DOHH2 (cell line): ENCODE data around the gene PDE4B.

Experiments
- H3F3A ChIP-seq: fragments of 200-600 bp; sonication (generic), shearing (Covaris generic); 2 replicates; pipeline ENCODE4 v1.6.0; 2016; ENCODE audit warnings: antibody characterized with exemption, mild to moderate bottlenecking; ENCODE audit not compliant: control insufficient read depth, insufficient read depth
- H3K27ac ChIP-seq: fragments of 200-600 bp; sonication (generic); 2 replicates; pipeline ENCODE4 v1.5.1; 2014; ENCODE audit warnings: low read depth, mild to moderate bottlenecking, low read length, moderate library complexity
- H3K27me3 ChIP-seq: fragments of 200-600 bp; sonication (generic); 2 replicates; pipeline ENCODE4 v1.6.1; 2014; ENCODE audit warnings: mild to moderate bottlenecking, low read length, mixed read lengths; ENCODE audit not compliant: control insufficient read depth
- H3K36me3 ChIP-seq: fragments of 200-600 bp; sonication (generic); 2 replicates; pipeline ENCODE4 v1.6.1; 2014; ENCODE audit warnings: mild to moderate bottlenecking, low read length, moderate library complexity, mixed read lengths; ENCODE audit not compliant: control insufficient read depth
- H3K4me1 ChIP-seq: fragments of 200-600 bp; sonication (generic); 2 replicates; pipeline ENCODE4 v1.6.1; 2014; ENCODE audit warnings: mild to moderate bottlenecking, low read length, mixed read lengths; ENCODE audit not compliant: control insufficient read depth
- H3K4me2 ChIP-seq: fragments of 200-600 bp; sonication (generic); 2 replicates; pipeline ENCODE4 v1.6.0; 2014; ENCODE audit warnings: mild to moderate bottlenecking, low read length, moderate library complexity
- H3K4me3 ChIP-seq: fragments of 200-600 bp; sonication (generic); 2 replicates; pipeline ENCODE4 v1.5.1; 2014; ENCODE audit warnings: mild to moderate bottlenecking, low read length, mixed read lengths
- H3K79me2 ChIP-seq: fragments of 200-600 bp; sonication (generic); 2 replicates; pipeline ENCODE4 v1.6.1; 2014; ENCODE audit warnings: mild to moderate bottlenecking, low read length, mixed read lengths; ENCODE audit not compliant: control insufficient read depth
- H3K9me2 ChIP-seq: fragments of 200-600 bp; sonication (generic); replicated peaks from 2 replicates; pipeline ENCODE4 v1.6.1; 2014; ENCODE audit warnings: mild to moderate bottlenecking, low read length, mixed read lengths; ENCODE audit not compliant: control insufficient read depth
- H3K9me3 ChIP-seq: fragments of 200-600 bp; sonication (generic); 2 replicates; pipeline ENCODE4 v1.6.1; 2014; ENCODE audit warnings: antibody characterized with exemption, low read length, mixed read lengths; ENCODE audit not compliant: control insufficient read depth, insufficient read depth
- H4K20me1 ChIP-seq: fragments of 200-600 bp; sonication (generic); 2 replicates; pipeline ENCODE4 v1.6.0; 2014; ENCODE audit warnings: low read depth, mild to moderate bottlenecking, antibody characterized with exemption, low read length, moderate library complexity; ENCODE audit not compliant: control insufficient read depth, insufficient read depth
- EZH2phosphoT487 ChIP-seq: fragments of 200-600 bp; sonication (generic); IDR thresholded peaks from 2 replicates; pipeline ENCODE4 v1.6.1; 2017; ENCODE audit warnings: borderline replicate concordance, mild to moderate bottlenecking, antibody characterized with exemption, low read length, moderate library complexity, mixed read lengths
- TF ChIP-seq, protein P1 (sequence below): fragments of 200-600 bp; sonication (generic); IDR thresholded peaks from one replicate; pipeline ENCODE4 v1.5.1; 2014; ENCODE audit warnings: antibody characterized with exemption, mild to moderate bottlenecking, low read depth, low read length; ENCODE audit not compliant: poor library complexity, severe bottlenecking

Gene PDE4B

DNA sequence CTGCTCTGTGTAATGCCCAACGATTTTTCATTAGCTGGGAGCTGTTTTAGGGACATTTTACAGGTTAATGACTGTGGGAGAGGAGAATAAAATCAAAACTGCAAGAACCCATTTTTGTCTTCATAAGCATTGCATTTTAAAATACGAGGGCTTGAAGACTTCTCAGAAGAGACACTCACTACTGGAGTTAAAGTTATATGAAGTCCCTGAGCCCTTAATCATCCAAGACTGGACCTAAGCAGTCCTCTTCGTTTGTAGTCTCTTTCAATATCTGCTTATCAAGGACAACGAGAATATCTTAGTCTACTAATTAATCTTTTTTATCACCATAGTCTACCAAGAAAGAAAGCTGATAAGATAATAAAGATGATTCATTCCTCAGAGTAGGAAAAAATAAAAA lies 564.3 kb downstream of the PDE4B start:
- TF ChIP-seq, protein P1, sequence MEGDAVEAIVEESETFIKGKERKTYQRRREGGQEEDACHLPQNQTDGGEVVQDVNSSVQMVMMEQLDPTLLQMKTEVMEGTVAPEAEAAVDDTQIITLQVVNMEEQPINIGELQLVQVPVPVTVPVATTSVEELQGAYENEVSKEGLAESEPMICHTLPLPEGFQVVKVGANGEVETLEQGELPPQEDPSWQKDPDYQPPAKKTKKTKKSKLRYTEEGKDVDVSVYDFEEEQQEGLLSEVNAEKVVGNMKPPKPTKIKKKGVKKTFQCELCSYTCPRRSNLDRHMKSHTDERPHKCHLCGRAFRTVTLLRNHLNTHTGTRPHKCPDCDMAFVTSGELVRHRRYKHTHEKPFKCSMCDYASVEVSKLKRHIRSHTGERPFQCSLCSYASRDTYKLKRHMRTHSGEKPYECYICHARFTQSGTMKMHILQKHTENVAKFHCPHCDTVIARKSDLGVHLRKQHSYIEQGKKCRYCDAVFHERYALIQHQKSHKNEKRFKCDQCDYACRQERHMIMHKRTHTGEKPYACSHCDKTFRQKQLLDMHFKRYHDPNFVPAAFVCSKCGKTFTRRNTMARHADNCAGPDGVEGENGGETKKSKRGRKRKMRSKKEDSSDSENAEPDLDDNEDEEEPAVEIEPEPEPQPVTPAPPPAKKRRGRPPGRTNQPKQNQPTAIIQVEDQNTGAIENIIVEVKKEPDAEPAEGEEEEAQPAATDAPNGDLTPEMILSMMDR = no peak
- TF ChIP-seq EZH2phosphoT487 = no peak
- no peak overlapping the region for H3K27ac ChIP-seq
- H3K79me2 ChIP-seq = no peaks in the 10 kb centered on the region
- no peaks in the 10 kb centered on the region for H3K36me3 ChIP-seq
- H3F3A ChIP-seq = no peaks in the 10 kb centered on the region
- no peaks in the 10 kb centered on the region for H3K9me3 ChIP-seq
- H3K27me3 ChIP-seq = no peaks in the 10 kb centered on the region
- H4K20me1 ChIP-seq = no peaks in the 10 kb centered on the region
- no peaks in the 10 kb centered on the region for H3K9me2 ChIP-seq
- H3K4me1 ChIP-seq = peaks cover 17% of the 10 kb centered on the region
- no peak overlapping the region for H3K4me2 ChIP-seq
- H3K4me3 ChIP-seq = no peak overlapping the region

DNA sequence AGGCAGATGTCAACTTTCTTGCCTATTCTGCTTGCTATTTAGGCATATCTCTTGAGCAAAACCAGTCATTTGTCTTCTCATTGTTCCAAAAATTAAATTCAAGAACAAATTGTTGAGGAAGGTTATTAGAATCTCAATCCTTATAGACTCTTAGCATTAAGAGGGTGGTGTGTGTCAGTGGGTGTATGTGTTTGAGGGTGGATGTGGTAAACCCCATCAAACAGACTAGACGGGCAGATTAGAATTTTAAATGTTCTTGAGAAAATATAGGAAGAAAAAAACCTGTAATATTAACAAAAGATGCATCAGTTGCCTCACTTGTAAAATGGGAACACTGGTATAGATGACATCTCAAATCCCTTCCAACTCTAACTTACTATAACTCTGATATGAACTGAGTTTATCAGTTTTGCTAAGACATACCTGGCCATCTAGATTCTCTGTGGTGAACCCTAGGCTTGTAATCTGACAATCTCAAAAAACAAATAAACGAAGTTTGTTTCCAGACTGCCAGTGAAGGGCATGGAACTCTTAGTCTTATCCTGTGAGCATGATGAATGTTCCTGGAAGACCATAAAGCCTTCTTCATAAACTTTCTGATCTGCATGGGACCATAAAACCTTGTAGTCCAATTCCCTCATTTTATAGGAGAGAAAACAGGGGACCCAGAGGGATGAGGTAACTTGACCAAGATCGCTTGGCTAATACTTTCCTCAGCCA lies 564.9 kb downstream of the PDE4B start:
- Histone ChIP-seq H3K9me3 (no peaks in the 10 kb centered on the region), H4K20me1 (no peaks in the 10 kb centered on the region), H3K4me3 (no peak overlapping the region), H3K27ac (no peak overlapping the region), H3K4me1 (peaks cover 16% of the 10 kb centered on the region), H3K36me3 (no peaks in the 10 kb centered on the region), H3K4me2 (no peak overlapping the region), H3F3A (no peaks in the 10 kb centered on the region), H3K9me2 (no peaks in the 10 kb centered on the region), H3K79me2 (no peaks in the 10 kb centered on the region), H3K27me3 (no peaks in the 10 kb centered on the region)
- TF ChIP-seq, protein P1 = no peak
- TF ChIP-seq EZH2phosphoT487 = no peak

DNA sequence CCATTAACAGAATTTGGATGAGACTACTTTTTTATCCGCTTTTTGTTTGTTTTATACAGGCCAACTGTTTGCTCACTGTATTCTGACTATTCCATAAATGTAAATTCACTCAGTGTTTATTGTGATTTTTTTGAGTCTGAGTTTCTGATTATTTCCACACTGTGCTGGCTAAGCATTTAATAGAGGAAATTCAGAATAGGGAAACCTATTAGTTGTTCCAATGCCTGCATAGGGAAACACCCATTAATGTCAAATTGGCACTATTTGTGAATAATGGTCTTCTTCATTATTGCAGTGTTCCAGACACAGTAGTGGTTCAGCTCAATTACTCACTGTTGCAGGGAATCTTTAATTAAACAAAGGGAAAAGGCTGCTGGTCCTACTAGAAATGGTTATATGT lies 566.6 kb downstream of the PDE4B start:
- H3K79me2 ChIP-seq = no peaks in the 10 kb centered on the region
- no peaks in the 10 kb centered on the region for H3K9me2 ChIP-seq
- TF ChIP-seq EZH2phosphoT487 = no peak
- TF ChIP-seq, protein P1 = no peak
- H3K4me3 ChIP-seq = no peak overlapping the region
- peaks cover 16% of the 10 kb centered on the region for H3K4me1 ChIP-seq
- no peak overlapping the region for H3K27ac ChIP-seq
- H3K27me3 ChIP-seq = no peaks in the 10 kb centered on the region
- no peaks in the 10 kb centered on the region for H3K9me3 ChIP-seq
- no peak overlapping the region for H3K4me2 ChIP-seq
- H4K20me1 ChIP-seq = no peaks in the 10 kb centered on the region
- no peaks in the 10 kb centered on the region for H3K36me3 ChIP-seq
- H3F3A ChIP-seq = no peaks in the 10 kb centered on the region
